ENCODE measurements around the gene CDH5.

- TF ChIP-seq, protein P1, sequence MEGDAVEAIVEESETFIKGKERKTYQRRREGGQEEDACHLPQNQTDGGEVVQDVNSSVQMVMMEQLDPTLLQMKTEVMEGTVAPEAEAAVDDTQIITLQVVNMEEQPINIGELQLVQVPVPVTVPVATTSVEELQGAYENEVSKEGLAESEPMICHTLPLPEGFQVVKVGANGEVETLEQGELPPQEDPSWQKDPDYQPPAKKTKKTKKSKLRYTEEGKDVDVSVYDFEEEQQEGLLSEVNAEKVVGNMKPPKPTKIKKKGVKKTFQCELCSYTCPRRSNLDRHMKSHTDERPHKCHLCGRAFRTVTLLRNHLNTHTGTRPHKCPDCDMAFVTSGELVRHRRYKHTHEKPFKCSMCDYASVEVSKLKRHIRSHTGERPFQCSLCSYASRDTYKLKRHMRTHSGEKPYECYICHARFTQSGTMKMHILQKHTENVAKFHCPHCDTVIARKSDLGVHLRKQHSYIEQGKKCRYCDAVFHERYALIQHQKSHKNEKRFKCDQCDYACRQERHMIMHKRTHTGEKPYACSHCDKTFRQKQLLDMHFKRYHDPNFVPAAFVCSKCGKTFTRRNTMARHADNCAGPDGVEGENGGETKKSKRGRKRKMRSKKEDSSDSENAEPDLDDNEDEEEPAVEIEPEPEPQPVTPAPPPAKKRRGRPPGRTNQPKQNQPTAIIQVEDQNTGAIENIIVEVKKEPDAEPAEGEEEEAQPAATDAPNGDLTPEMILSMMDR (IDR thresholded peaks at IDR 0.05), result no peak
- no peak for TF ChIP-seq MXI1 (IDR thresholded peaks at IDR 0.05; ENCODE audit: low read depth, low read length)
- no peak for TF ChIP-seq USF2 (IDR thresholded peaks at IDR 0.05; ENCODE audit: borderline replicate concordance, low read depth, low read length)
- TF ChIP-seq, protein P2, sequence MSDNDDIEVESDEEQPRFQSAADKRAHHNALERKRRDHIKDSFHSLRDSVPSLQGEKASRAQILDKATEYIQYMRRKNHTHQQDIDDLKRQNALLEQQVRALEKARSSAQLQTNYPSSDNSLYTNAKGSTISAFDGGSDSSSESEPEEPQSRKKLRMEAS (IDR thresholded peaks at IDR 0.05; ENCODE audit: low read depth), result no peak
- no peak for TF ChIP-seq POLR2AphosphoS5 (IDR thresholded peaks at IDR 0.05; ENCODE audit: low read depth, low read length)
- no peak for TF ChIP-seq SMC3 (IDR thresholded peaks at IDR 0.05; ENCODE audit: low read depth, low read length)
- no peak for TF ChIP-seq TAF1 (IDR thresholded peaks at IDR 0.05; ENCODE audit: borderline replicate concordance, low read depth, low read length)
- TF ChIP-seq RFX5 (IDR thresholded peaks at IDR 0.05; ENCODE audit: low read length), result no peak
- TF ChIP-seq, protein P3, sequence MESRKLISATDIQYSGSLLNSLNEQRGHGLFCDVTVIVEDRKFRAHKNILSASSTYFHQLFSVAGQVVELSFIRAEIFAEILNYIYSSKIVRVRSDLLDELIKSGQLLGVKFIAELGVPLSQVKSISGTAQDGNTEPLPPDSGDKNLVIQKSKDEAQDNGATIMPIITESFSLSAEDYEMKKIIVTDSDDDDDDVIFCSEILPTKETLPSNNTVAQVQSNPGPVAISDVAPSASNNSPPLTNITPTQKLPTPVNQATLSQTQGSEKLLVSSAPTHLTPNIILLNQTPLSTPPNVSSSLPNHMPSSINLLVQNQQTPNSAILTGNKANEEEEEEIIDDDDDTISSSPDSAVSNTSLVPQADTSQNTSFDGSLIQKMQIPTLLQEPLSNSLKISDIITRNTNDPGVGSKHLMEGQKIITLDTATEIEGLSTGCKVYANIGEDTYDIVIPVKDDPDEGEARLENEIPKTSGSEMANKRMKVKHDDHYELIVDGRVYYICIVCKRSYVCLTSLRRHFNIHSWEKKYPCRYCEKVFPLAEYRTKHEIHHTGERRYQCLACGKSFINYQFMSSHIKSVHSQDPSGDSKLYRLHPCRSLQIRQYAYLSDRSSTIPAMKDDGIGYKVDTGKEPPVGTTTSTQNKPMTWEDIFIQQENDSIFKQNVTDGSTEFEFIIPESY (IDR thresholded peaks at IDR 0.05; ENCODE audit: borderline replicate concordance, low read depth), result no peak
- no peak for TF ChIP-seq CHD2 (IDR thresholded peaks at IDR 0.05; ENCODE audit: low read length, partially characterized antibody)
- TF ChIP-seq EZH2phosphoT487 (IDR thresholded peaks at IDR 0.05; ENCODE audit: borderline replicate concordance, low read depth), result no peak
These were observed 37.1 kb downstream of the CDH5 start for GRCh38 chr16:66403531-66404145.
